Activated T-cell treated with anti-CD3 and anti-CD28 coated beads for 4 hours (primary cell): ENCODE measurements around the gene ELP5.
"Not testable (repeated sequence)": the region's sequence is repeated elsewhere in the genome, so short reads cannot be mapped to it uniquely, and the experiment has no call there.

Experiments
- DNase-seq: peaks from one replicate; pipeline ENCODE4 v3.0.0-alpha.2; 2020

Gene ELP5

DNA sequence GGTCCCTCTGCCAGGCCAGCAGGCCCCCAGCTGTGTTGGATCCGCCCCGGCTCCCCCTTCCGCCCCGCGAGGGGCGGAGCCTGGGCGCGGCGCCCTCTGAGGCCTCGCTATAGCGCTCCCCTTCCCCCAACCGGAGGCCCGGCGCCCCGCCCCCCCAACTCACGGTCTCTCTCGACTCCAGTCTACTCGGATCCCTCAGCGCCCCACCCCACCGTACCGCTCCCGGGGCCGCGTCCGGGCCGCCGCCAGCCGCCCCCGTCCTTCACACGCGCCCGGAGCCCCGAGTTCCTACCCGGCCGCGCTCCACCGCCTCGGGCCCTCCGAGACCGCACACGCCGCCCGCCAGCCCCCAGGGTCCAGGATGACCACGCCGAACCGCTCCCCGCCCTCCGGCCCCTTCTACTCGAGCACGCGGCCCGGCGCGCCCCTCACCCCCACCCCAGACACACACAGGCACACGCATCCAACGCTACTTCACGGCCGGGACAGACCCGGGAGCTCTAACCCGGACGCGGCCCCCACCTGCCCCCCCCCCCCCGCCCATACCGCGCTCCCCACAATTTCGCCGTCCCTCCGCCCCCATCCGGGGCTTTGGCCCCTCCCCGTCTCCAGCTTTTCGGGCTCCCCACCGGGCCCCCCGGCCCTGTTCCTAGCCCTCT, 14.1 kb upstream of the ELP5 start:
- DNase-seq, result peak; percentile 86

- DNase-seq, result no peak
These were observed 13.5 kb upstream of the ELP5 start for GRCh38 chr17:7238420-7239090.

GRCh38 chr17:7239091-7240027, 12.7 kb upstream of the ELP5 start, which contains the start of gene PHF23:
TSS of gene PHF23 (minus strand) at chr17:7239457. CDS start at chr17:7239279, 178 bp downstream.
- DNase-seq, result peak; percentile 94

GRCh38 chr17:7240375-7240774, 11.6 kb upstream of the ELP5 start:
- no peak for DNase-seq

GRCh38 chr17:7241090-7241733, 10.8 kb upstream of the ELP5 start:
- no peak for DNase-seq

GRCh38 chr17:7241783-7242716, 10.0 kb upstream of the ELP5 start, which contains the start of gene GABARAP:
TSS of gene GABARAP (minus strand) at chr17:7242449. CDS start at chr17:7242330, 119 bp downstream.
- peak; percentile 96 for DNase-seq

- peak; percentile 89 for DNase-seq
These were observed 9.1 kb upstream of the ELP5 start for GRCh38 chr17:7242717-7243452.

DNA sequence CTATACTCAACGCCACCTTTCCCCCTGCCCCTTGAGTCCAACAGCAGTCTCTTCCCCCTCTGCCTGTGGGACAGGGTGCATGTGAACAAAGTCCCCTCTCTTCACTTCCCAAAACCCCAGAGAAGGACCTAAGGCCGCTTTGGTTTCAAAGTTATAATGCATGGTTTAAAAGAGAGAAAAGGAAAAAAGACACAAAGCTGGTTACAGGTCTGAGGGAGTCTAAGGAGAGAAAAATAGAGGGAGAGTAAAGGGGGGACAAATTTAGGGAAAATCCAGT, 8.6 kb upstream of the ELP5 start:
- DNase-seq, result no peak

DNA sequence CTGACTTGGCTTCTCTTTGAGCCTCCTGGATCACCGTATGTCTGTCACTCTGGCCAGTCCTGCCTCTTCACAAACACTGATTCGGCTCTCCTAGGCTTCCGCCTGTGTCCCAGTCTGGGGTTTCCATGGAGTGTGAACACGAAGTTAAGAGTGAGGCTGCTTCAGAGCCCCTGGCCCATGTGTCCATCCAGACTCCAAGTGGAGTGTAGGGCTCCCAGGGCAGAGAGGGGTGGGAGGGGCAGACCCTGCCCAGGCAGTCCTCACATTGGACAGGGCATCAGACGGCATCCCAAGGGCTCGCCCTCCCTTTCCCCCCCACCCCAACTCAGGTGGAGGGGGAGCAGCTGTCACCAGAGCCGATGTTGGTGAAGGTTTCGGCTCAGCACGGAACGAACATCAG, 8.2 kb upstream of the ELP5 start:
- not testable (repeated sequence) for DNase-seq

DNA sequence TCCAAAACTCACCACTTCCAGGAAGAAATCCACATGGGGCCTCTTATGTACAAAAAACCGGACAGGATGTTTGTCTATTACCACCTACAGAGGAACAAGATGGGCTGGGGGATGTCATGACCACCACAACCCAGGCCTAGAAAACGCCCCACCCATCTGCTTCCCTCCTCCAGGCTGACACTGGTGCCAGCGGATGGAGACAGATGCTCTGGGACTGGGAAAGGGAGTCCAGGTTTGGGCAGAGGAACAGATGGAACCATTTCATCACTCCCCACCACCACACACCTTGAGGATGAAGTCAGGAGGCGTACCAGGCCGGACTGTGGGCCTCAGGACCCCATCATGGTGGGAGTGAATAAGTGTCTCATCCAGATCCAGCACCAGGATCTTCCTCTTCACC, 5.2 kb upstream of the ELP5 start:
- no peak for DNase-seq

DNA sequence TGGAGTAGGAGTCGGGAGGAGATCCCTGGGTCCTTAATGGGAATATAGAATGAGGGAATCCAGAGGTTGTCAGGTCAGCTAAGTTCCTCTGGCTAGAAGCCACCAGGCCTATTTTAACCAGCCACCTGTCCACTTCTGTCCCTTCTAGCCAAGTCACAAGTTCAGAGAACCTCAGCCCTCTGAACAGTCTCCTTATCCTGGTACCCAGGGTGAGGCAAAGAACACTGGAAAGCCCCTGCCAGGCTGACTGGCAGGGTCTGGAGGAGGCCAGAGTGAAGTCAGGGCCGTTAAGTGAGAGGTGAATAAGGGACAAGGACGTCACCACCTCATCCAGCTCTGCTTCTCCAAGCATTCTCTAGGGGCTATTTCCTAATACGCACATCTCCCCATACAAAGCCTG, 3.2 kb upstream of the ELP5 start:
- DNase-seq, result no peak

DNA sequence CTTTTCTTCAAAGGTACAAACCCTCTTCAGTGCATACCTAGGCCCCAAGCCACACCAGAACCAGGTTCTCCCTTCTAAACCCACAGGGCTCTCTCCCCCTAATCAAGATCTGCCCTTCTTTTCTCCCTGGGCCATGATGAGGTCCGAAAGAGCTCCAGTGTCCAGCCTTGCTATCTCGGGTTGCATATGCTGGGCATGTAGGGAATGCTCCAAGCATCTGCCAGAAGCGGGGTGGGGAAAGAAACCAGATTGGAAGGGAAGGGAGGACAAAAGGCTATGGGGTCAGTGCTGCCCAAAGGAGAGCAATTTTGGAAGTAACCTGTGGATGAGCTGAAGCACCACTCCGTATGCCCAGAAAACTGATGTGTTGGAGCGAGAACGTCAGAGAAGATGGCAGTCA, 2.8 kb upstream of the ELP5 start:
- no peak for DNase-seq

- no peak for DNase-seq
These were observed 2.2 kb upstream of the ELP5 start for GRCh38 chr17:7249830-7250229.

DNA sequence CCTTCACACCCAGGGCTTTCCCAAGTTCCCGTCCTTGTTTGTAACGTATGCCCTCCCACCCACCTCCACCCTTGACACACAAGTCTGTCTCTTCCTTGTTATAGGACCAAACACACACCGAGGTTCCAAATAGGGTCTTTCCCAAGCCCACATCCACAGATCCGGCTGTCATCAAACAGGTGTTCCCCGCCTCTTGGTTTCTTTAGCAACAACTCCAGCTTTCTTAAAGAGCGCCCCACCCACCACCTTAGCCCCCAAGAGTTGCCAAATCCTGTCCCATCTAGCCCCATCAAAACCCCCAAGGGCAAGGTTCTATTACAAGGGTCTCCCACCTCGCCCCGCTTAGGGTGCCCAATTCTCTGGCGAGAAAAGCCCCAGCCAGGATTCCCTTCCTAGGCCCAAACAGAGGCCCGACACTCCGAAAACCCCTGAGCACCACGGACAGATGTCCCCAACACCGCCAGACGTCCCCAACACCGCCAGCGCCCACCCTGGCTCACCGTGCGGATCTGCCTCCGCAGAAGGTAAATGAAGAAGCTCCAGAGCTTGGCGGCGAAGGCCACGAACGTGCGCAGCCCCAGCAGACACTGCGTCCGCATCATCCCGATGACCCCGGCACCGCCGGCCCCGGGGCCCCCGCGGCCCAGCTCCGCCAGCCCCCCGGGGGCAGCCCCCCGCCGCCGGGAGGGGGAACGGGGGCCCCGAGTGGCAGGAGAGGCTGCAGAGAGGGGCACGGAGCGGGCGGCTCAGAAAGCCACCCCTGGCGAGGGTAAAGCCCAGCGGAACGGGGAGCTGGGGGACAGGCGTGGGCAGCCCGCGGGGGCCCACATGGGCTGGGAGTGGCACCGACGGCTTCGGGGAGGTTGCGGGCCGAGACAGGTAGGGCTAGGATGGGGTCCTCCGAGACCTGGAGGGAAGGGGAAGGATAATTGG, 1.1 kb upstream of the ELP5 start:
- no peak for DNase-seq

DNA sequence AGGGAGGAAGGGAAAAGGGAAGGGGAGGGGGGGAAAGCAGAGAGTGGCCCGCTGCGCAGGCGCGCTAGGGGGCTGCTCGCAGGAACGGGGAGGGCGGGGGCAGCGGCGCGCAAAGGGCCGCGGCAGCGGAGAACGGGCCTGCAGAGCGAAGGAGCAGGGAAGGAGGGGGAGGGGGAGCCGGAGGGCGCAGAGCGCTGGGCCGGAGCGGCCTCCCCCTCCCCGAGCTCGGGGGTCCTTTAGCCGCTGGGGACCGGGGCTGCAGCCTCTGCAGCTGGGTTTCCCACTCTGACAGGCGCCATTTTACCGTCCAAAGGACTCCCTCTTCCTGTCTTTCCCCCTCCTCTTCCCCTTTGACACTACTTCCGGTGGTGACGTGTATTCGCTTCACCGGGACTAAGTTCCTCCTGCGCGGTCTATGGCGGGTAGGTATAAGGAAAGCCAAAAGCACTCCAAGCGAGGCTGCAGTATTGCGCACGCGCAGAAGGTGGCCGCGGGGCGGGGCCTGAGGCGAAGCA, 297 bp upstream of the ELP5 start, which contains the start of gene CTDNEP1:
TSS of gene CTDNEP1 (minus strand) at position 74 of the 515 bp plus-strand sequence. CDS start 438 bp downstream, outside the sequence.
- DNase-seq, result peak; percentile 99

DNA sequence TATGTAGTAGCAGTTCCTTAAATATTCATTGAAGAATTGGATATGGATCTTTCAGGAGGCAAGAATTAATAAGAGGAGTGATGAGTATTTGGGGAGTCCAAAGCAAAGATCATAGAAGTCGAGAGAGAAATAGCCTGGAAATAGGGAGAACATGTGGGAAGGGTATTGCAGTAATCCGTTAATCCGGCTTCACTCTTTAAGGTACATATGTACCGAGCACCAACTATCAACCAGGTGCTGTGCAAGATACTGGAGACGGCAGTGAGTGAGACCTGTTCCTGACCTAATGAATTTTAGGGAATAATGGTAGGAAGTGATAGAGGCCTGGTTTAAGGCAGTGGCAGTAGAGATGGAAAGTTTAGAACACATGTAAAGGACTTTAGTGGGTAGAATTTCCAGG, 1.1 kb downstream of the ELP5 start:
- no peak for DNase-seq

- DNase-seq, result no peak
These were observed 2.5 kb downstream of the ELP5 start for GRCh38 chr17:7254511-7254910.

- no peak for DNase-seq
These were observed 4.9 kb downstream of the ELP5 start for GRCh38 chr17:7256766-7257456.
